ENCODE results near the gene C12orf75.
"Not testable (repeated sequence)": the region's sequence is repeated elsewhere in the genome, so short reads cannot be mapped to it uniquely, and the experiment has no call there.

C12orf75 gene

DNA sequence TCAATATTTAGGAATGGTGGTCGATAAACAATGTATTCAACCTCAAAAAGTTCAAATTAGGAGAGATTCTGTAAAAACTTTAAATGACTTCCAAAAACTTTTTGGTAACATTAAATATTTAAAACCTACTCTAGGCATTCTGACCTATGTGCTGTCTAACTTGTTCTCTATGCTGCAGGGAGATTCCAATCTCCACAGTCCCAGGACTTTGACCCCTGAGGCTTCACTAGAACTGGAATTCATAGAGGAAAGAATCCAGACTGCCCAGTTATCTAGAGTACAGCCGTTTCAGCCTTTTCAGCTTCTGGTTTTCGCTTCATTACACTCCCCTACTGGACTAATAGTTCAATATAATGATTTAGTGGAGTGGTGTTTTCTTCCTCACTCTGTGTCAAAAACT is 21.1 kb upstream of the C12orf75 start:
- not testable (repeated sequence) for H3K36me3 ChIP-seq (ENCODE audit: control insufficient read depth in 5 of 5, insufficient read depth in 5 of 5, low read length in 5 of 5); H3K27ac ChIP-seq (ENCODE audit: low read depth, low read length); H3K27me3 ChIP-seq (ENCODE audit: control insufficient read depth in 5 of 5, insufficient read depth in 4 of 5, low read length in 5 of 5); H3K4me3 ChIP-seq (ENCODE audit: low read depth in 1 of 5, low read length in 5 of 5); H3K9ac ChIP-seq (ENCODE audit: low read length in 5 of 5); H3K4me1 ChIP-seq (ENCODE audit: control insufficient read depth in 5 of 5, insufficient read depth in 5 of 5, low read length in 5 of 5); H3K9me3 ChIP-seq (ENCODE audit: control insufficient read depth in 5 of 5, low read length in 5 of 5)

DNA sequence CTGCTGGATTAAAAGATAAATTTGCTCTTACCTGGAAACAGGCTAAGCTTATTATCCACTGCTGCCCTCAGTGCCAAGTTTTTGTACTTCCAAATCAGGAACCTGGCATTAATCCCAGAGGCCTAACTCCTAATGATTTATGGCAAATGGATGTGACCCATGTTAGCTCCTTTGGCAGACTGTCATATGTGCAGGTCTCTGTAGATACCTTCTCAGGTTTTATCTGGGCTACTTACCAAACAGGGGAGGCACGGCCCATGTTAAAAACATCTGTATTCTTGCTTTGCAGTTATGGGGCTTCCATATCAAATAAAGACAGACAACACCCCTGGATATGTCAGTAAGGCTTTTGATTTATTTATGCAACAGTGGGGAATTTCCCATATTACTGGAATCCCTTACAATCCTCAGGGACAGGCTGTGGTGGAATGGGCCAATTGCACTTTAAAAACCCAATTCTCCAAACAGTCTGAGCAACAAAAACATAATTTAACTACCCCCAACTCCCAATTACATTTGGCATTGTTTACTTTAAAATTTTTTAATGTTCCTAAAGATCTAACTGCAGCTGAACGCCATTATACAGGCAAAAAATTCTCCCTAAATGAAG is 19.9 kb upstream of the C12orf75 start:
- H3K4me1 ChIP-seq (ENCODE audit: control insufficient read depth in 5 of 5, insufficient read depth in 5 of 5, low read length in 5 of 5); H3K27ac ChIP-seq (ENCODE audit: low read depth, low read length); H3K27me3 ChIP-seq (ENCODE audit: control insufficient read depth in 5 of 5, insufficient read depth in 4 of 5, low read length in 5 of 5); H3K36me3 ChIP-seq (ENCODE audit: control insufficient read depth in 5 of 5, insufficient read depth in 5 of 5, low read length in 5 of 5); H3K9ac ChIP-seq (ENCODE audit: low read length in 5 of 5); H3K4me3 ChIP-seq (ENCODE audit: low read depth in 1 of 5, low read length in 5 of 5); H3K9me3 ChIP-seq (ENCODE audit: control insufficient read depth in 5 of 5, low read length in 5 of 5): not testable (repeated sequence)

DNA sequence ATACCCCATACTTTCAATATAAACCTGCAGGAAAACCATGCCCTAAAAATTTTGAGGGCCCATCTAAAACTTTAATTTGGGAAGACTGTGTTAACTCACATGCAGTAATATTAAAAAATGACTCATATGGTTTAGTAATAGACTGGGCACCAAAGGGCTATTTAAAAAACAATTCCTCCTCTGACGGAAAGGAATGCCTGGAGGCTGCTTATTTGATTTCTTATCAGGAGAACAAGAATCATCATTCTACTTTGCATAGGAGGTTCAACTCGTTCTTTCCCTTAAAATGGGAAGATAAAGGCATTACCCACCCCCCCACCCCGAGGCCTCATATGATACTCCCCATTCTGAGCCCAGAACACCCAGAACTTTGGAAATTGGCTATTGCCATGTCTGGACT is 18.6 kb upstream of the C12orf75 start:
- H3K36me3 ChIP-seq (ENCODE audit: control insufficient read depth in 5 of 5, insufficient read depth in 5 of 5, low read length in 5 of 5); H3K9ac ChIP-seq (ENCODE audit: low read length in 5 of 5); H3K9me3 ChIP-seq (ENCODE audit: control insufficient read depth in 5 of 5, low read length in 5 of 5); H3K4me1 ChIP-seq (ENCODE audit: control insufficient read depth in 5 of 5, insufficient read depth in 5 of 5, low read length in 5 of 5); H3K4me3 ChIP-seq (ENCODE audit: low read depth in 1 of 5, low read length in 5 of 5); H3K27me3 ChIP-seq (ENCODE audit: control insufficient read depth in 5 of 5, insufficient read depth in 4 of 5, low read length in 5 of 5); H3K27ac ChIP-seq (ENCODE audit: low read depth, low read length): not testable (repeated sequence)

DNA sequence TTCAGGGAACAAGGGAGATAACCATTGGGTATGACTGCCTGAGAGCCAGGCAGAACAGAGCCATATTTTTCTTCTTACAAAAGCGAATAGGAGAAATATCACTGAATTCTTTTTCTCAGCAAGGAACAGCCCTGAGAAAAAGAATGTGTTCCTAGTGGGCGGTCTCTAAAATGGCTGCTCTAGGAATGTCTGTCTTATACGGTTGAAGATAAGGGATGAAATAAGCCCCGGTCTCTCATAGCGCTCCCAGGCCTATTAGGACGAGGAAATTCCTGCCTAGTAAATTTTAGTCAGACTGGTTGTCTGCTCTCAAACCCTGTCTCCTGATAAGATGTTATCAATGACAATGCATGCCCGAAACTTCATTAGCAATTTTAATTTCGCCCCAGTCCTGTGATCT is 16.7 kb upstream of the C12orf75 start:
- H3K4me3 ChIP-seq (ENCODE audit: low read depth in 1 of 5, low read length in 5 of 5); H3K27ac ChIP-seq (ENCODE audit: low read depth, low read length); H3K27me3 ChIP-seq (ENCODE audit: control insufficient read depth in 5 of 5, insufficient read depth in 4 of 5, low read length in 5 of 5); H3K9me3 ChIP-seq (ENCODE audit: control insufficient read depth in 5 of 5, low read length in 5 of 5); H3K4me1 ChIP-seq (ENCODE audit: control insufficient read depth in 5 of 5, insufficient read depth in 5 of 5, low read length in 5 of 5); H3K9ac ChIP-seq (ENCODE audit: low read length in 5 of 5); H3K36me3 ChIP-seq (ENCODE audit: control insufficient read depth in 5 of 5, insufficient read depth in 5 of 5, low read length in 5 of 5): not testable (repeated sequence)

DNA sequence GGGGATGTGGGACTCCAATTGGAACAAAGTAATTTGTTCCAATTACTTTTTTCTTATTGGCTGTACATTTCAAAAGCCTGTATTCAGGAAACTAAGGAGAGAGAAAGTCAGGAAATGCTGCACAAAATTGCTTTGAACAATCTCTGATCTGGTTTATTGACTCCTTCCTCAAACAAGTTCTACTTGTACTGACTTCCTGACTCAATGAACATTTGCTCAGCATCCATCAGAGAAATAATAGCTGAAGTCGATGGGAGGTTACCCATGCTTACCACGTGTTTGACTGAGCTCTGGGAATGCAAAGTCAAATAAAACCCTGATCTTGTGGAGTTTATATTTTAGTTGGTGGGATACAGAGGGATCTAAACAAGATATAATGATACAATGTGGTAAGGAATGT is 15.4 kb upstream of the C12orf75 start:
- peaks cover 0 to 3% (median 0%) of the 10 kb centered on the region in 5 donors for H3K27me3 ChIP-seq (ENCODE audit: control insufficient read depth in 5 of 5, insufficient read depth in 4 of 5, low read length in 5 of 5)
- peaks cover 0 to 4% (median 0%) of the 10 kb centered on the region in 5 donors for H3K4me1 ChIP-seq (ENCODE audit: control insufficient read depth in 5 of 5, insufficient read depth in 5 of 5, low read length in 5 of 5)
- no peak overlapping the region for H3K4me3 ChIP-seq (ENCODE audit: low read depth in 1 of 5, low read length in 5 of 5)
- no peaks in the 10 kb centered on the region for H3K9me3 ChIP-seq (ENCODE audit: control insufficient read depth in 5 of 5, low read length in 5 of 5)
- H3K27ac ChIP-seq (ENCODE audit: low read depth, low read length), result no peak overlapping the region
- H3K9ac ChIP-seq (ENCODE audit: low read length in 5 of 5), result no peak overlapping the region
- H3K36me3 ChIP-seq (ENCODE audit: control insufficient read depth in 5 of 5, insufficient read depth in 5 of 5, low read length in 5 of 5), result no peaks in the 10 kb centered on the region

DNA sequence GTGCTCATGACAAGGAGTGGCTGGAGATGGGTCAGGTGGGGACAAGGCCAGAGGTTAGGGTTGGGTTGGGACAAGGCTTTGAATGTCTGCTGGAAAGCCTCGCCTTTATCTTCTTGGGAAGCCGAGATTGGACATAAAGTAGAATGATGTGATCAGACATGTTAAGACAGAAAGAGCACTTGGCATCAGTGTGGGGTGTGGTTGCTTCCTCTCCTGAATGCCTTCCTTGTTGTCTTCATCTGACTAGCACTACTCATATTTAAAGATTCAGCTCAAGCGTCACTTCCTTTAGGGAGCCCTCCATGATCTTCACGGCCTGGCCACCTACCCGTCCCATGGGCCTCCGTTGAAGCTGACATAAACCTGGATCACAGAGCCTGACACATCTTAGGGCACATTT is 14.8 kb upstream of the C12orf75 start:
- no peak overlapping the region for H3K4me3 ChIP-seq (ENCODE audit: low read depth in 1 of 5, low read length in 5 of 5)
- no peak overlapping the region for H3K27ac ChIP-seq (ENCODE audit: low read depth, low read length)

DNA sequence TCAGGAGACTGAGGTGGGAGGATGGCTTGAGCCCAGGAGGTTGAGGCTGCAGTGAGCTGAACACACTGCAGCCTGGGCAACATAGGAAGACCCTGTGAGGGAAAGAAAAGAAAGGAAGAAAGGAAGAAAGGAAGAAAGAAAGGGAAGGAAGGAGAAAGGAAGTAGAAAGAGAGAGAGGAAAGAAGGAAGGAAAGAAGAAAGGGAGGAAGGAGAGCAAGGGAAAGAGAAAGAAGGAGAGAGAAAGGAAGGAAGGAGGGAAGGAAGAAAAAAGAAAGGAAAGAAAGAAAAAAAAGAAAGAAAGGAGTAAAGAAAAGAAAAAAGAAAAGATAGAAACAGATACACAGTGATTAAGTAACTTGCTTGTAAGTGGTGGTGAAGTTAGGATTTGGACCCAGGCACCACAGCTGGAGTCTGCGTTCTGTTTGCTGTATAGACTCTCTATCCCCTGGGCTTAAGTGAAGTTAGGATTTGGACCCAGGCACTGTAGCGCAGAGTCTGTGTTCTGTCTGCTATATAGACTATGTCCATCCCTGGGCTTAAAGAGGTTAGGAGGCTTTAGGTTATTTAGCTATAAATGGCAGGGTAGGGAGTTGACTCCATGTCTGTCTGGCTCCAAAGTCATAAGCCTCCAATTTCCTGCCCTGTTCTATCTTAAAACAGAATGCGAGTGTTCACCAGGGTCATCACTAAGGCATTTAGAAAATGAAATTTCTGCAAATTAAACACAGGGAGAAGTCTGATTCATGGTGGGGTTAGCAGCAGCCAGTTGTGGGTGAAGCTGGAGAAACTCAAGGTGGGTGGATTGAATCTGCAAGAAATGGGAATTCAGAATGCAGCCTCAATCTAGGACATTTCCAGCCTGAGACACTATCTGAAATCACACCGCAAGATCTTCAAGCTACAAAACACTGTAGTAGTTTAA is 13.3 kb upstream of the C12orf75 start:
- no peaks in the 10 kb centered on the region for H3K9me3 ChIP-seq (ENCODE audit: control insufficient read depth in 5 of 5, low read length in 5 of 5)
- H3K4me3 ChIP-seq (ENCODE audit: low read depth in 1 of 5, low read length in 5 of 5), result no peak overlapping the region
- no peaks in the 10 kb centered on the region for H3K4me1 ChIP-seq (ENCODE audit: control insufficient read depth in 5 of 5, insufficient read depth in 5 of 5, low read length in 5 of 5)
- no peak overlapping the region for H3K27ac ChIP-seq (ENCODE audit: low read depth, low read length)
- H3K36me3 ChIP-seq (ENCODE audit: control insufficient read depth in 5 of 5, insufficient read depth in 5 of 5, low read length in 5 of 5), result no peaks in the 10 kb centered on the region
- peaks cover 0 to 3% (median 0%) of the 10 kb centered on the region in 5 donors for H3K27me3 ChIP-seq (ENCODE audit: control insufficient read depth in 5 of 5, insufficient read depth in 4 of 5, low read length in 5 of 5)
- H3K9ac ChIP-seq (ENCODE audit: low read length in 5 of 5), result no peak overlapping the region

More for the DNA sequence above, 14.8 kb upstream of the C12orf75 start:
- Histone ChIP-seq H3K4me1 (ENCODE audit: control insufficient read depth in 5 of 5, insufficient read depth in 5 of 5, low read length in 5 of 5) (peaks cover 0 to 4% (median 0%) of the 10 kb centered on the region in 5 donors), H3K9me3 (ENCODE audit: control insufficient read depth in 5 of 5, low read length in 5 of 5) (no peaks in the 10 kb centered on the region), H3K27me3 (ENCODE audit: control insufficient read depth in 5 of 5, insufficient read depth in 4 of 5, low read length in 5 of 5) (peaks cover 0 to 3% (median 0%) of the 10 kb centered on the region in 5 donors), H3K36me3 (ENCODE audit: control insufficient read depth in 5 of 5, insufficient read depth in 5 of 5, low read length in 5 of 5) (no peaks in the 10 kb centered on the region), H3K9ac (ENCODE audit: low read length in 5 of 5) (no peak overlapping the region)

DNA sequence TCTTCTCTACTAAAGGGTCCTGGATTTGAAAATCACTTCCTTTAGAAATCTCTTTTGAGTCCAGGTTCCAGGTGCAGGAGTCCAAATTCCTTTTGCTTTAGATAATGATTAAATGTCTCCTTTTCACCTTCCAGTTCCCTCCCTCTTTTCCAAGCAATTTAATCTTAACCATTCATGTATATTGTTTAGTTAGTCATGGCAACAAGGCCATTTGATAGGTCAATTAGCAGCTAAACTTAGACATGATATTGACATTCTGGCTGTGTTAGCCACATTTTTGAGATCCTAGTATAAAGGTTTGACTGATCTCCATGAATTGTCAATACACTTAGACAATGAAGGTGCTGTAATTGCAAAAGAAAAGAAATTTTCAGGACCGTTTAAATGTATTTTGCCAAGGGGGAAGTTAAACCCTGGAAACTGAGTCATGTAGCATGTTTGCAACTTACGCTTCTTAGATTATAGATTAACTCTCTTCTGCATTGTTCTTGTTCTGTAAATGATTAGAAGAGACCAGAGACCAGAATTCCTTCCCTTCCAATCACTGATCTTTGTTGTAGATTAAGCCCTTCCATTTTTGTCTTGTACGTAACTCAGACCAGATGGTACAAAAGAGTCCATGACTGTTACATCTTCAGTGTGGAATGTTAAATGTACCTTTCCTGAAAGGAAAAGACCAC is 12.4 kb upstream of the C12orf75 start:
- Histone ChIP-seq H3K4me3 (ENCODE audit: low read depth in 1 of 5, low read length in 5 of 5) (no peak overlapping the region), H3K27me3 (ENCODE audit: control insufficient read depth in 5 of 5, insufficient read depth in 4 of 5, low read length in 5 of 5) (peaks cover 0 to 3% (median 0%) of the 10 kb centered on the region in 5 donors), H3K4me1 (ENCODE audit: control insufficient read depth in 5 of 5, insufficient read depth in 5 of 5, low read length in 5 of 5) (no peaks in the 10 kb centered on the region), H3K36me3 (ENCODE audit: control insufficient read depth in 5 of 5, insufficient read depth in 5 of 5, low read length in 5 of 5) (no peaks in the 10 kb centered on the region), H3K27ac (ENCODE audit: low read depth, low read length) (no peak overlapping the region), H3K9ac (ENCODE audit: low read length in 5 of 5) (no peak overlapping the region), H3K9me3 (ENCODE audit: control insufficient read depth in 5 of 5, low read length in 5 of 5) (no peaks in the 10 kb centered on the region)

DNA sequence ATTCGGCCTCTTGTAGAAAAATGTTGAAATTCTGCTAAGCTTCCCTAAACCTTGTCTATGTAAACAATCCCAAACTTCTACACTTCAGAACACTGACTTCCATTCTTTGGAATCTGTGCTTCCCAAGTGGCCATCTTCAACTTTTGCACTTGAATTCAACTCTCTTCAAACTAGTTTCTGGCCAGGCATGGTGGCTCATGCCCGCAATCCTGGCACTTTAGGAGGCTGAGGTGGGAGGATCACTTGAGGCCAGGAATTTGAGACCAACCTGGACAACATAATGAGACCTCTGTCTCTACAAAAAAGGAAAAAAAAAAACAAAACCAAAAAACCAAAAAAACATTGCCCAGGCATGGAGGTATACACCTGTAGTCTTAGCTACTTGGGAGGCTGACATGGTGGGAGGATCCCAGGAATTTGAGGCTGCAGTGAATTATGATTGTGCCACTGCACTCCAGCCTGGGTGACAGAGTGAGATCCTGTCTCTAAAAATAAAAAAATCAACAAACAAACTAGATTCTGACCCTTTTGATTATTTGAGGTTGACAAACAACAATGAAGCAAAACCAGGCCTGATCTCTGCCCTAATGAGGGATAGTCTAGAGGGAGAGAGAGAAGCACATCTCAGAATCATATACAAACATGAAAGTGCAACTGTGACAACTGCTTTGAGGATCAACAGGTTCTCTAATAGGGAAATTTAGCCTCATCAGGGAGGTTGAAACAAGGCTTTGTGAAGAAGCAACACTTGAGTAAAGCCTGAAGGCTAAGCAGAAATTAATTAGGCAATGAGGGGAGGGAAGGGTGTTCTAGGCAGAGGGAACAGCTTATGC is 11.6 kb upstream of the C12orf75 start:
- H3K4me3 ChIP-seq (ENCODE audit: low read depth in 1 of 5, low read length in 5 of 5), result no peak overlapping the region
- peaks cover 0 to 3% (median 0%) of the 10 kb centered on the region in 5 donors for H3K27me3 ChIP-seq (ENCODE audit: control insufficient read depth in 5 of 5, insufficient read depth in 4 of 5, low read length in 5 of 5)
- H3K4me1 ChIP-seq (ENCODE audit: control insufficient read depth in 5 of 5, insufficient read depth in 5 of 5, low read length in 5 of 5), result no peaks in the 10 kb centered on the region
- no peak overlapping the region for H3K27ac ChIP-seq (ENCODE audit: low read depth, low read length)
- no peak overlapping the region for H3K9ac ChIP-seq (ENCODE audit: low read length in 5 of 5)
- H3K36me3 ChIP-seq (ENCODE audit: control insufficient read depth in 5 of 5, insufficient read depth in 5 of 5, low read length in 5 of 5), result no peaks in the 10 kb centered on the region
- no peaks in the 10 kb centered on the region for H3K9me3 ChIP-seq (ENCODE audit: control insufficient read depth in 5 of 5, low read length in 5 of 5)
